ENCODE data around the gene MAPK4. TPM values are rescaled to one million over a fixed set of nuclear protein-coding genes. Genes with fewer than 3 reads are reported as not detected.

MAPK4 gene
- total RNA-seq, 2 experiments from 2014 or later, result not detected

DNA sequence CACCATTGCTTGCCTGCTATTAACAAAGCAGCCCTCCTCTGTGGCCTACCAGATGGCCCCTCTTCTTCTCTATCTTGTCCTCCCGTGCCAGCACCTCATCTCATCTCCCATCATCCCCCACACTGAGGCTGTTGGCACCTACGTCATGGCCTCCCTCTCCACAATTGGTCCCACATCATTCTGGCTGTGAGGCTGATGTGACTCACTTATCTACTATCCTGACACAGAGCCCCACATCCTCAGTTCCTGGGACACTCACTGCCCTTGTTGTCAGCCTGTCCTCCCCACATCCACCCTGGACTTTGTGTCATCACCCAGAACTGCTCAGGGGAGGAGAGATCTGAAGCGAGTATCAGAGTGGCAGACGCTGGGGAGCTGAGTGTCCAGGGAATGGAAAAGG is 157.0 kb downstream of the MAPK4 start:
- no peaks in the 10 kb centered on the region for H3K36me3 Mint-ChIP-seq
- no peak for DNase-seq
- H3K27me3 Mint-ChIP-seq, result no peaks in the 10 kb centered on the region
- H3K4me1 Mint-ChIP-seq, result no peaks in the 10 kb centered on the region
- no peak overlapping the region for H3K27ac Mint-ChIP-seq
- H3K4me3 Mint-ChIP-seq, result no peak overlapping the region
- H3K9me3 Mint-ChIP-seq, result peaks cover 2% of the 10 kb centered on the region

DNA sequence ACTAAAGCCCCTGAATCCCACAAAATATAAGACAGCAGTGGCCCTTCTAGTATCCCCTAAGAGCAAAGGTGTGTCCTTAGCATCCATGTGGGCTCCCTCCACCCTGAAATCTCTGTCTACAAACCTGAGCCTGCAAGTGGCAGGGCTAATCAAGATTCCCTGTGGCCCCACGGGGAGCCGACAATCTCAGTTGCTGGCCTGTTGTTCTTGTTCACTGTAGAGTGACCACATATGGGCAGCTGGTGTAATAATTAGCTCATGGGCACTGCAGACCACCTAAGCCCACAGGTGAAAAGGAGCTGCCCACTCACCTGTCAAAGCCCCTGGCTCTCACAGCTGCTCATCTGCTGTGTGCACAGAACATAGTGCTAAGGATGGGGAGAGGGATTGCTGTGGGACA is 157.7 kb downstream of the MAPK4 start:
- no peak for DNase-seq
- Mint-ChIP-seq H3K36me3 (no peaks in the 10 kb centered on the region), H3K27me3 (no peaks in the 10 kb centered on the region), H3K27ac (no peak overlapping the region), H3K4me3 (no peak overlapping the region), H3K9me3 (peaks cover 2% of the 10 kb centered on the region), H3K4me1 (no peaks in the 10 kb centered on the region)

DNA sequence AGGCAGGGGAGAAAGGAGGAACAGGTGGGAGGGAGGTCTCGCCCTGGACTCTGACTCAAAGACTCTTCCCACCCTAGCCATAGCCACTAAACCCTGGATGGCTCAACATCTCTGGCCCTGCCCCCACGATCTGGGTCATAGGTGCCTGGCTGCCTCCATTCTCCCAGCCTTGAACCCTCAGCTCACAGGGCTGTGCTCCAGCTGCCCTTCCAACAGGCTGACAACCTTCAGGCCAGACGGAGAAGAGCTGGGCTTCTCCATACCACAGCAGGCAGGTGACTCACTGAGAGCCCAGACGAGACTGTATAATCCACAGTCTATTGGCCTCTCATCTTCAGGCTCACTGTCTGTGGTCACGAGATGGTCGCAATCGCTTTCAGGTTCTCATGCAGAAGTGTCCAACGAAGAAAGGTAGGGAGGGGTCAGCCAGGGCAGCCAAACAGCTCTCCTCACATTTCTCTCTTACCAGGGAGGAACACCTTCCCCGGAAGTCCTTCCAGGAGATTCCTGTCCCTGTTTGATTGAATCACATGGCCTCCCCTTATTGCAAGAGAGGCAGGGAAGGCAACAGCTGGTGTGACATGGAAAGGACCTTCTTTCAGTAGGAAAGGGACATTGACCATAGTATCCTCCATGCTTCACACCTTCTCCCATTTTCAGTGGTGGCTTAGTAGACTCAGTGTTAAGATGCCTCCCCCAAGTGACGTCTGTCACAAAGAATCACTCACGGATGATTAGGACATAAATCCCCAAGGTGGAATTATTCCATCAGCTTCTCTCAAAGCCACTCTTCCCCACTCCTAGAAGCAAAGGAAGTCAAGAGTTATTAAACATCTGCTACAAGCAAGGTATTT is 159.8 kb downstream of the MAPK4 start:
- no peak for DNase-seq
- H3K27ac Mint-ChIP-seq, result no peak overlapping the region
- H3K4me1 Mint-ChIP-seq, result no peaks in the 10 kb centered on the region
- no peaks in the 10 kb centered on the region for H3K36me3 Mint-ChIP-seq
- H3K9me3 Mint-ChIP-seq, result peaks cover 2% of the 10 kb centered on the region
- H3K27me3 Mint-ChIP-seq, result no peaks in the 10 kb centered on the region
- H3K4me3 Mint-ChIP-seq, result no peak overlapping the region

DNA sequence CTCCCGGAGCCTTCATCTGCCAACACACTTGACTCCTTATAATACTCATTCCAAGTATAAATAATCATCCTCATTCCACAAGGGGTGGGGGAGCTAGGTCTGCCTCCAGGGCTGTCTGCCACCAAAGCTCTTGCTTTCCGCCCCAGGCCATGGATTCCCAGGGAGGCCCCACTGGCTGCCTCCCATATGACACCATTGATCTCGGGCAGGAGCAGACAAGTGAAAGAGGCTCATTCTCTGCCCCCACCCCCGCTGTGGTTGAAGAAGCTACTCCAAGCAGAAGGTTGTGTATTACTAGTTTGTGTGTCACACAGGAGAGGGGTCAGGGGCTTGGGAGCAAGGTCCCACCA is 160.4 kb downstream of the MAPK4 start:
- no peaks in the 10 kb centered on the region for H3K36me3 Mint-ChIP-seq
- H3K9me3 Mint-ChIP-seq, result peaks cover 2% of the 10 kb centered on the region
- no peak for DNase-seq
- H3K27ac Mint-ChIP-seq, result no peak overlapping the region
- H3K4me1 Mint-ChIP-seq, result no peaks in the 10 kb centered on the region
- no peak overlapping the region for H3K4me3 Mint-ChIP-seq
- H3K27me3 Mint-ChIP-seq, result no peaks in the 10 kb centered on the region

DNA sequence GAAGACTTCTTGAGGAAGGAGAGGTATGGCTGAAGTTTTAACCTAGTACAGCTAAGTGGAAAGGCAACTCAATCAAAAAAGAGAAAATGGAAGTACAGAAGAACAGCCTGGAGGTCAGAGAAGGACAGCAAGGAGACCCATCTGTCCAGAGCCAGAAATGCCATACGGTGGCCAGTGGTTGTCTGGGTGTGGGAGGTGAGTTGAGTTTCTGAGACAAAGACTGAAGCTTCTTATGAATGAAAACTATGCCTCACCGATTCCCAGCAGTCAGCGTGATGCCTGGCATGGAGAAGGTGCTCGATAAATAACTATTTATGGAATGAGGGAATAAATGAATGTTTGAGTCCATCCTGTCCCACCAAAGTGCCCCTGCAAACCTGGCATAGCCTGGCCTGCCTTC is 161.1 kb downstream of the MAPK4 start:
- Mint-ChIP-seq H3K9me3 (no peaks in the 10 kb centered on the region), H3K27me3 (no peaks in the 10 kb centered on the region), H3K36me3 (no peaks in the 10 kb centered on the region), H3K4me1 (no peaks in the 10 kb centered on the region), H3K4me3 (no peak overlapping the region), H3K27ac (no peak overlapping the region)
- no peak for DNase-seq

DNA sequence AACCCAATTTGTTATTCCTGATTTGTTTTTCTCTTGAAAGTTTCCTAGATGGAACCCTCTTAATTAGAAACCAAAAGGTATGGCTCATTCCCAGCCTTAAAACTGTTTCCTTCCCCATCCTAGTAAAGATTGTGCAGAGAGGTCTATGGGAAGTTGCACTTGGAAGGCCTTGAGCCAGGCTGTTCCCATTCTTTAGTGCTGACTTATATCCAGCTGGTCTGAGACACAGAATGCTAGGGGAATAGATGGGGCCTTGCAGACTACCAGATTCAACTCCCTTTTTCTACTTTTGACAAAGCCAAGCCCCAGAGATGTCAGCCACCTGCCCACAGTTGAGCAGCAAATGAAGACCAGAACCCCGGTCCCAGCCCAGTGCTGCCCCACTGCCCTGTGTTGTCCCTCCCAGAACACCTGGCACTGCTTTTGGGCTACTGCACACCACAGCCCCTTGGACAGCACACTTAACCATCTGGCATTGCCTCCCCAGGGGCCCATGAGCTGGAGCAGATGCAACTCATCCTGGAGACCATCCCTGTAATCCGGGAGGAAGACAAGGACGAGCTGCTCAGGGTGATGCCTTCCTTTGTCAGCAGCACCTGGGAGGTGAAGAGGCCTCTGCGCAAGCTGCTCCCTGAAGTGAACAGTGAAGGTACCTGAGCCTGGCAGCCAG is 161.7 kb downstream of the MAPK4 start:
- Mint-ChIP-seq H3K36me3 (no peaks in the 10 kb centered on the region), H3K4me1 (no peaks in the 10 kb centered on the region), H3K27ac (no peak overlapping the region), H3K9me3 (no peaks in the 10 kb centered on the region), H3K4me3 (no peak overlapping the region), H3K27me3 (peaks cover 3% of the 10 kb centered on the region)
- no peak for DNase-seq

DNA sequence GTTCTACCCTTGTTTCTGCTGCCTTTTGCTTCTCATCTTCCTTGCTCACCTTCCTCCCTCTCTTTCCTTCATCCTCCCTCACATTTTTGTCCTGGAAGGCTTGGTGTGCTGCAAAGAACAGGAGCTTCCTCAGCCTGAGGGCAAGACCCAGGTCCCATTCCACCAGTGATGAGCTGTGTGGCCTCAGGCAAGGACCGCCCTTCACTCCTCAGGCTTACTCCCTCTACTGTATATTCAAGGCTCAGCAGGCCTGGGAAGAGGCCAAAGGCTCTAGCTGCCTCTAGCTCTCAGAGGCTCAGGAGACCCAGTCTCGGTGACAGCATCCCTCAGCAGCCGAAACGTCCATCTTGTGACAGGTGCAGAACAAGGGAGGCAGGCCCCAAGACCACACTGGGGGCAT is 162.4 kb downstream of the MAPK4 start:
- Mint-ChIP-seq H3K9me3 (no peaks in the 10 kb centered on the region), H3K4me3 (no peak overlapping the region), H3K27me3 (peaks cover 3% of the 10 kb centered on the region), H3K4me1 (peaks cover 3% of the 10 kb centered on the region), H3K27ac (no peak overlapping the region), H3K36me3 (no peaks in the 10 kb centered on the region)
- no peak for DNase-seq

DNA sequence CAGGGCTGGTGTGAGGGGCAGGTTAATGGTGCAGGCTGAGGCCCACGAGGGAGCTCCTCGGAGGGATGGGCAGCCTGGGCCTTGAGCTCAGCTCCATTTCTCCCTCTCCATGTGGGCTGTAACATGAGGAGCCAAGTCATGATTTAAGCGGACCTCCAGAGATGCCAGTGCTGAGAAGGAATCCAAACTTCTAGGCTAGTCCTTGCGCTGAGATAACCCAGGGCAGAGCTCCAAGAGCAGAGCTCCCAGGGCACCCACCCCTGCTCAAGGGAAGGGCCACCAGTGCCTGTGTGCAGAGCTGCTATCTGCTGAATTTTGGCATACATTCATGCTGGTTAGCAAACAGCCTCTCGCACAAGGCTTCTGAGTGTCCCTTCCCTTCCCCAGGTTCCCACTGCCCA is 164.9 kb downstream of the MAPK4 start:
- peaks cover 6% of the 10 kb centered on the region for H3K4me1 Mint-ChIP-seq
- peaks cover 13% of the 10 kb centered on the region for H3K27me3 Mint-ChIP-seq
- H3K36me3 Mint-ChIP-seq, result no peaks in the 10 kb centered on the region
- no peak overlapping the region for H3K4me3 Mint-ChIP-seq
- no peak for DNase-seq
- no peak overlapping the region for H3K27ac Mint-ChIP-seq
- H3K9me3 Mint-ChIP-seq, result no peaks in the 10 kb centered on the region

DNA sequence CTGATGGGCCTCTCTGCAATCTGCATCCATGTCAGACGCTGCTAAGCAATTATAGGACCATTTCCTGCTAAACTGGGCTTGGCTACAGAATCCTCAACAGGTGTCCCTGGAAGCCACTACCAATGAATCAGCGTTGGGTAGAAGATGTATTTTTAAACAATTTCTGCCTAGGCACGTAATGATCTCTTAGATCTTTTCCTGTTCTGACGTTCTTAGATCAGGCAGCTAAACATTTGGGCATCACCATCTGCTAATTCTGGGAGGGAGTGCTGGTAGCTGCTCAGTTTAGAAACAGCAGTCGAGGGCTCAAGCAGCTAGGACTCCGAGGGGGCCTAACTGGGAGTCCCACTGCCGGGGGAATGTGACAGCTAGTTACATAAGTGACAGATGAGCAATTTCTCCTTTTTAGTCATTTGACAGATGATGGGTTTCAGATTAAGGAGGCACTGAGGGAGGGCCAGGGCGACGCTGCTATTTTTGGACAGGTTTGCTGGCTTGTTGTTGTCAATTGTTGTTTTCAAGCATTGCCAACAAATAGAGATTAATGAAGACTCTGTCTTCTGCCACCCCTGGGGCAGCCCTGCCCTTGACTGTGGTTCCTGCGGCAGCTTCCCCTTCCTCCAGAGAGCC is 167.2 kb downstream of the MAPK4 start:
- no peaks in the 10 kb centered on the region for H3K9me3 Mint-ChIP-seq

DNA sequence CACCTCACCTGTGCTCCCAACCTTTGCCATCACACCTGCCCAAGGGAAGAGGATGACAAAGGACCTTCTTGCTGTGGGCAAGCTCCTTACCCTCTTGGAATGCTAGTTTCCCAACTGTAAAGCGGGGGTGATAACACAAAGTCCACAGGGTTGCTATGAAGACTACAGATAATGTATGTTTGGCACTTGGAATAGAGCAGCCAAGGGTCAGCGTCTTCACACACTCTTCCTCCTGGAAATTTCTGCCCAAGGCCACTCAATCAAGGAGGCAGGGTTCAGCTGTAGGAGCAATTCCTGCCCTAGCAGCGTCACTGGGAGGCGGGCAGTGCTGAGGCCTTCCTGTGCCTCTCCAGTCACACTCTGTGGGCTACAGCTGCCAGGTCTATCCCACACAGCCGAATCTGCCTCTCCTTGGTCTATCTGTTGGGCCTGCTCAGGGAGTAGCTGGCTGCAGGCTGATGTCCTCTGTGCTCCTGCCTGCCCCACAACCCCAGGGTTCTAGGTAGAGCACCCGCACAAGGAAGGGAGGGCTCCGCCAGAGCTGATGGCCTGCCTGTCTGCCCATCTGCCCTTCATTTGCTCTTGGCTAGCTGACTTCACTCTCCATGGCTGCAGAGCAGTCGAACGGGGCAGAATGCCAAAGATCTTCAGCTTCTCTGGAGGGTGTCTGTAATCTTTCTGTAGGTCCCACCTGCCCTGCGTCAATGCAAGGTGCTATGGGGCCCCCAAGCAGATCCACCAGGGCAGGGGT is 168.0 kb downstream of the MAPK4 start:
- Mint-ChIP-seq H3K4me3 (no peak overlapping the region), H3K27ac (no peak overlapping the region), H3K9me3 (no peaks in the 10 kb centered on the region), H3K4me1 (peaks cover 6% of the 10 kb centered on the region), H3K36me3 (no peaks in the 10 kb centered on the region), H3K27me3 (peaks cover 13% of the 10 kb centered on the region)
- no peak for DNase-seq

More for the DNA sequence above, 167.2 kb downstream of the MAPK4 start:
- DNase-seq, result no peak
- Mint-ChIP-seq H3K4me3 (no peak overlapping the region), H3K27ac (no peak overlapping the region), H3K27me3 (peaks cover 13% of the 10 kb centered on the region), H3K36me3 (no peaks in the 10 kb centered on the region), H3K4me1 (peaks cover 6% of the 10 kb centered on the region)

DNA sequence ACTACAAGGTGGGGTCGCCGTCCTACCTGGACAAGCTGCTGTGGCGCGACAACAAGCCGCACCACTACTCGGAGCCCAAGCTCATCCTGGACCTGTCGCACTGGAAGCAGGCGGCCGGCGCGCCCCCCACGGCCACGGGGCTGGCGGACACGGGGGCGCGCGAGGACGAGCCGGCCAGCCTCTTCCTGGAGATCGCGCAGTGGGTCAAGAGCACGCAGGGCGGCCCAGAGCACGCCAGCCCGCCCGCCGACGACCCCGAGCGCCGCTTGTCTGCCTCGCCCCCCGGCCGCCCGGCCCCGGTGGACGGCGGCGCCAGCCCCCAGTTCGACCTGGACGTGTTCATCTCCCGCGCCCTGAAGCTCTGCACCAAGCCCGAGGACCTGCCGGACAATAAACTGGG is 169.5 kb downstream of the MAPK4 start:
- Mint-ChIP-seq H3K4me3 (no peak overlapping the region), H3K36me3 (no peaks in the 10 kb centered on the region), H3K27ac (no peak overlapping the region), H3K27me3 (peaks cover 13% of the 10 kb centered on the region), H3K9me3 (no peaks in the 10 kb centered on the region), H3K4me1 (peaks cover 6% of the 10 kb centered on the region)
- DNase-seq, result no peak

DNA sequence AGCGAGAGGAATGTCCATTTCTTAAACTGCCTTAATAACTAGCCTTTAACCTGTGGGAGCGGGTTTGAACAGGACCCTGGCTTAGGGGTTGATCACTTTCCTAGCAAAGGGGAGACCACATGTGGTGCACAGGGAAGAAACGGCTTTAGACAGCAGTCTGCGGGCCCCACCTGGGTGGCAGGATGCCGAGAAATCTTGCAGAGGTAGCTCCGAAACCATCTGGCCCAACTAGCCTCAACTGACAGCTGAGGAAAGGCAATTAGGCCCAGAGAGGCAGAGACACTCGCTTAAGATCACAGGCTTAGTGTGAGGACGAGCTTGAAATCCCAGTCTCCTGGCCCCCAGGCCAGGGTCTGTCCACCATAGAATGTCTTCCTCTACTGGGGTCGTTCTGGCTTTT is 170.1 kb downstream of the MAPK4 start:
- no peaks in the 10 kb centered on the region for H3K36me3 Mint-ChIP-seq
- no peak overlapping the region for H3K4me3 Mint-ChIP-seq
- peaks cover 6% of the 10 kb centered on the region for H3K4me1 Mint-ChIP-seq
- DNase-seq, result no peak
- peaks cover 13% of the 10 kb centered on the region for H3K27me3 Mint-ChIP-seq
- no peak overlapping the region for H3K27ac Mint-ChIP-seq
- no peaks in the 10 kb centered on the region for H3K9me3 Mint-ChIP-seq

DNA sequence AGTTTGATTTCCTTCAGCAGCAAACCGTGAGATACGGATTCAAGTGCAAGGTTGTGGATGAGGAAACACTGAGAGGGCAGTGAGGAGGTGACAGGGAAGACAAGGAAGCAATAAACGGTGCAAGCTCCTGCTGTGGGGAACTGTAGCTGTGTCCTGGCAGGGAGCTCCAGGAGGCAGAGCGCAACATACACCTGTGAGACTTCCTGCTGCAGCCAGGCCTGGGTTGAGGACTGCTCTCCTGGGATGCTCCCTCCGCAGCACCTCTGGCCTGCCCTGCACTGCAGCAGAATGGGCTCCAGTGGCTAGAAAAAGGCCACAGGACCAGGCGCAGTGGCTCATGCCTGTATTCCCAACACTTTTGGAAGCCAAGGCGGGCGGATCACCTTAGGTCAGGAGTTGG is 174.5 kb downstream of the MAPK4 start:
- Mint-ChIP-seq H3K4me3 (no peak overlapping the region), H3K36me3 (no peaks in the 10 kb centered on the region), H3K4me1 (no peaks in the 10 kb centered on the region), H3K27ac (no peak overlapping the region), H3K9me3 (no peaks in the 10 kb centered on the region), H3K27me3 (no peaks in the 10 kb centered on the region)
- DNase-seq, result no peak

DNA sequence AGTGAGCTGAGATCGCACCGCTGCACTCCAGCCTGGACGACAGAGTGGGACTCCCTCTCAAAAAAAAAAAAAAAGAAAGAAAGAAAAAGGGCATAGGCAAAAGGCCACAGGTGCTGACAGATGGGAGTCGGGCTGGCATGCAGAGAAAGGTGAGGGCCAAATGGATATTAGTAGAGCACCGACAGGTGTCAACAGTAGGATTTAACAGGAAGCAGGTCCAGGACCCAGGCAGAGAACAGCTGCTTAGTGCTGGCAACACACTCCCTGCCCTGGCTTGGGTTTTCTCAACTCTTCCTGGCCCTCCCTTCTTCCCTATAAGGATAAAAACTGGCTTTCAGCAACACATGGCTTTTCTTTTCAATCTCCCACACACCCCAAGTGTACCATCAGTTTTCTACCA is 175.0 kb downstream of the MAPK4 start:
- H3K4me3 Mint-ChIP-seq, result no peak overlapping the region
- no peak for DNase-seq
- no peaks in the 10 kb centered on the region for H3K9me3 Mint-ChIP-seq
- H3K4me1 Mint-ChIP-seq, result no peaks in the 10 kb centered on the region
- peaks cover 1% of the 10 kb centered on the region for H3K27me3 Mint-ChIP-seq
- H3K27ac Mint-ChIP-seq, result no peak overlapping the region
- no peaks in the 10 kb centered on the region for H3K36me3 Mint-ChIP-seq

DNA sequence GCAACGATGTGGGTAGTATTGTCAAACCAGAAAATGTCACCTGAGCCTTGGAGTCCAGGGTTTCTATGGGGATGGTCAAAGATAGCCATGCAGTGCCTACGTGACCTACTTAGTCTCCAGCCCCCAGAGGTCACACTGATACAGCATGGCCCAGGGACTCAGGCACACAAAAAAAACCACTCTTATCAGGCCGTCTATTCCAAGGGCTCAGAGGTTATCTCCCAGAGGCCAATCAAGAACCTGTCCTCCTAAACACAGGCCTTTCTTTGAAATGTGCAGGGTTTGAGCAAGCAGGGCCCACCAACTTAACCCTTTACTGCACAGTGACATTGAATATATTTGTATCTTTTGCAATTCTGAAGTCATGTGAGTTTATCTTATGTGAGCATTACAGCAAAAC is 177.2 kb downstream of the MAPK4 start:
- no peak for DNase-seq
- Mint-ChIP-seq H3K27ac (no peak overlapping the region), H3K4me1 (no peaks in the 10 kb centered on the region), H3K9me3 (no peaks in the 10 kb centered on the region), H3K27me3 (peaks cover 2% of the 10 kb centered on the region), H3K36me3 (no peaks in the 10 kb centered on the region), H3K4me3 (no peak overlapping the region)
